NOMO-1 (cell line): ENCODE measurements around the gene C6orf89.
"Not testable (repeated sequence)": the region's sequence is repeated elsewhere in the genome, so short reads cannot be mapped to it uniquely, and the experiment has no call there.

Source experiments
- DNase-seq, 2 experiments: peaks; one replicate each; lab custom pipeline; 2025; ENCODE audit not compliant: unreplicated experiment in 2 of 2; lab: John Stamatoyannopoulos, UW

The C6orf89 gene

GRCh38 chr6:36886950-36887618 lies 1.3 kb downstream of the C6orf89 start:
- DNase-seq, result no peak

GRCh38 chr6:36888115-36888643 lies 2.4 kb downstream of the C6orf89 start:
- DNase-seq, result no peak

- DNase-seq, result no peak
Observed at GRCh38 chr6:36888654-36889481, 3.1 kb downstream of the C6orf89 start.

GRCh38 chr6:36890112-36890663 lies 4.4 kb downstream of the C6orf89 start:
- DNase-seq, result no peak

- DNase-seq, result not testable (repeated sequence)
Observed at GRCh38 chr6:36891153-36891552, 5.4 kb downstream of the C6orf89 start.

- DNase-seq, result no peak
Observed at GRCh38 chr6:36893976-36894932, 8.5 kb downstream of the C6orf89 start.

- DNase-seq, result no peak
Observed at GRCh38 chr6:36897609-36898008, 11.9 kb downstream of the C6orf89 start.

- no peak for DNase-seq
Observed at GRCh38 chr6:36904114-36904513, 18.4 kb downstream of the C6orf89 start.

- no peak for DNase-seq
Observed at GRCh38 chr6:36904851-36905393, 19.2 kb downstream of the C6orf89 start.

GRCh38 chr6:36906539-36907325 lies 21.0 kb downstream of the C6orf89 start:
- no peak for DNase-seq

- no peak for DNase-seq
Observed at GRCh38 chr6:36907781-36908180, 22.0 kb downstream of the C6orf89 start.

- no peak for DNase-seq
Observed at GRCh38 chr6:36908747-36909146, 23.0 kb downstream of the C6orf89 start.

- DNase-seq, result peak; percentile 10 to 21
Observed at GRCh38 chr6:36912030-36912454, 26.3 kb downstream of the C6orf89 start.

- DNase-seq, result no peak
Observed at GRCh38 chr6:36912586-36912985, 26.8 kb downstream of the C6orf89 start.

- DNase-seq, result no peak
Observed at GRCh38 chr6:36913082-36913481, 27.3 kb downstream of the C6orf89 start.

GRCh38 chr6:36914227-36914794 lies 28.6 kb downstream of the C6orf89 start:
- DNase-seq, result no peak

- DNase-seq, result no peak
Observed at GRCh38 chr6:36915599-36915998, 29.8 kb downstream of the C6orf89 start.

GRCh38 chr6:36916126-36916525 lies 30.4 kb downstream of the C6orf89 start:
- no peak for DNase-seq
